Lower leg skin (tissue), 3 donors: ENCODE measurements around the gene P4HA1.

Experiments
- CTCF ChIP-seq, 3 donors: fragments of 450-650 bp; IDR thresholded peaks; one replicate each; pipeline ENCODE4 v1.5.1; 2016; ENCODE audit warnings: antibody characterized with exemption in 3 of 3, mild to moderate bottlenecking in 3 of 3, moderate library complexity in 2 of 3
- POLR2A ChIP-seq, 2 donors: fragments of 450-650 bp; IDR thresholded peaks; one replicate each; pipeline ENCODE4 v1.6.1; 2016 to 2017; ENCODE audit warnings: antibody characterized with exemption in 2 of 2, mild to moderate bottlenecking in 1 of 2, moderate library complexity in 1 of 2

DNA sequence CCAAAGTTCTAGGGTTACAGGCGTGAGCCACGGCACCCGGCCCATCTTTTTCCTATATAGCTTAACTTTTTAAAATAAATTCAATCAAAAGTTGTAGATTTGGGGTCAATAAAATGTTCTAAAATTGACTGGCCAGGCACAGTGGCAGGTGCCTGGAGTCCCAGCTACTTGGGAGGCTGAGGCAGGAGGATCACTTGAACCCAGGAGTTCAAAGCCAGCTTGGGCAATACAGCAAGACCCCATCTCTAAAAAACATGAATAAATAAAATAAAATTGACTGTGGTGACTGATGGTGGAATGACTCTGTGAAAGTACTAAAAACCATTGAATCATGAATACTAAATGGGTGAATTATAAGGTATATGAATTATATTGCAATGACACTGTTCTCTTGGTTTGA, 20.8 kb downstream of the P4HA1 start:
- TF ChIP-seq CTCF (IDR thresholded peaks at IDR 0.05) (no peak), POLR2A (IDR thresholded peaks at IDR 0.05) (no peak)
